ENCODE data around the gene FAM50B. TPM values are rescaled to one million over a fixed set of nuclear protein-coding genes. Genes with fewer than 3 reads are reported as not detected.

The FAM50B gene
- total RNA-seq, 4 donors from 2014 or later = 12.5 to 26.6 (median 17.6) TPM

GRCh38 chr6:3819161-3820110 is 29.7 kb upstream of the FAM50B start:
- intact Hi-C loops (cut with DNase I) = no loop called here
- H3K4me1 ChIP-seq = peaks cover 20 to 32% (median 27%) of the 10 kb centered on the region in 4 donors

GRCh38 chr6:3820563-3820962 is 28.6 kb upstream of the FAM50B start:
- TF ChIP-seq CTCF (IDR thresholded peaks at IDR 0.05) = no peak
- no peak for TF ChIP-seq POLR2AphosphoS5 (IDR thresholded peaks at IDR 0.05)
- no peak for TF ChIP-seq POLR2A (IDR thresholded peaks at IDR 0.05; ENCODE audit: low read depth)
- TF ChIP-seq EP300 (IDR thresholded peaks at IDR 0.05) = no peak
- intact Hi-C loops (cut with DNase I) = no loop called here

More at GRCh38 chr6:3819161-3820110, 29.7 kb upstream of the FAM50B start:
- Histone ChIP-seq H3K27ac (replicated peaks in 1 of 4) (peak overlapping the region; percentile 34 to 58 (median 48)), H3K36me3 (no peaks in the 10 kb centered on the region), H3K27me3 (no peaks in the 10 kb centered on the region), H3K9me3 (no peaks in the 10 kb centered on the region), H3K4me3 (no peak overlapping the region)
- TF ChIP-seq CTCF (IDR thresholded peaks at IDR 0.05) = no peak
- peak; percentile 28 to 32 for TF ChIP-seq POLR2AphosphoS5 (IDR thresholded peaks at IDR 0.05)
- no peak for TF ChIP-seq EP300 (IDR thresholded peaks at IDR 0.05)
- TF ChIP-seq POLR2A (IDR thresholded peaks at IDR 0.05; ENCODE audit: low read depth) = no peak
- DNase-seq (ENCODE audit: extremely low spot score) = no peak
- WGBS = 72% methylated on average over 12 of the region's 12 CpGs

GRCh38 chr6:3822747-3823445 is 26.3 kb upstream of the FAM50B start:
- H3K27me3 ChIP-seq = no peaks in the 10 kb centered on the region
- no peaks in the 10 kb centered on the region for H3K36me3 ChIP-seq
- no peak overlapping the region for H3K4me3 ChIP-seq
- WGBS = 91% methylated on average over 14 of the region's 14 CpGs
- no peak for DNase-seq (ENCODE audit: extremely low spot score)
- TF ChIP-seq CTCF (IDR thresholded peaks at IDR 0.05) = no peak
- TF ChIP-seq EP300 (IDR thresholded peaks at IDR 0.05) = no peak
- no peak for TF ChIP-seq POLR2A (IDR thresholded peaks at IDR 0.05; ENCODE audit: low read depth)
- intact Hi-C loops (cut with DNase I) = no loop called here
- peaks cover 43 to 61% (median 57%) of the 10 kb centered on the region in 4 donors for H3K4me1 ChIP-seq
- no peaks in the 10 kb centered on the region for H3K9me3 ChIP-seq
- H3K27ac ChIP-seq (replicated peaks in 1 of 4) = no peak overlapping the region

More at GRCh38 chr6:3820563-3820962, 28.6 kb upstream of the FAM50B start:
- no peaks in the 10 kb centered on the region for H3K36me3 ChIP-seq
- peak overlapping the region; percentile 8 to 58 (median 48) for H3K27ac ChIP-seq (replicated peaks in 1 of 4)
- DNase-seq (ENCODE audit: extremely low spot score) = no peak
- WGBS = 76% methylated on average over 6 of the region's 8 CpGs
- H3K4me1 ChIP-seq = peaks cover 31 to 43% (median 38%) of the 10 kb centered on the region in 4 donors
- no peaks in the 10 kb centered on the region for H3K27me3 ChIP-seq
- no peak overlapping the region for H3K4me3 ChIP-seq
- H3K9me3 ChIP-seq = no peaks in the 10 kb centered on the region

GRCh38 chr6:3823671-3824070 is 25.5 kb upstream of the FAM50B start:
- Histone ChIP-seq H3K36me3 (no peaks in the 10 kb centered on the region), H3K9me3 (no peaks in the 10 kb centered on the region), H3K4me3 (no peak overlapping the region), H3K27ac (replicated peaks in 1 of 4) (no peak overlapping the region), H3K27me3 (no peaks in the 10 kb centered on the region), H3K4me1 (peaks cover 43 to 61% (median 57%) of the 10 kb centered on the region in 4 donors)
- 90% methylated on average over 6 of the region's 6 CpGs for WGBS
- intact Hi-C loops (cut with DNase I) = no loop called here
- DNase-seq (ENCODE audit: extremely low spot score) = no peak
- TF ChIP-seq CTCF (IDR thresholded peaks at IDR 0.05) (no peak), POLR2A (IDR thresholded peaks at IDR 0.05; ENCODE audit: low read depth) (no peak), POLR2AphosphoS5 (IDR thresholded peaks at IDR 0.05) (no peak), EP300 (IDR thresholded peaks at IDR 0.05) (no peak)
